Measurements from ENCODE around the gene RANBP1. TPM values are rescaled to one million over a fixed set of nuclear protein-coding genes. Genes with fewer than 3 reads are reported as not detected.

Gene RANBP1
- total RNA-seq, 1 experiment from 2014 or later: 522 TPM

DNA sequence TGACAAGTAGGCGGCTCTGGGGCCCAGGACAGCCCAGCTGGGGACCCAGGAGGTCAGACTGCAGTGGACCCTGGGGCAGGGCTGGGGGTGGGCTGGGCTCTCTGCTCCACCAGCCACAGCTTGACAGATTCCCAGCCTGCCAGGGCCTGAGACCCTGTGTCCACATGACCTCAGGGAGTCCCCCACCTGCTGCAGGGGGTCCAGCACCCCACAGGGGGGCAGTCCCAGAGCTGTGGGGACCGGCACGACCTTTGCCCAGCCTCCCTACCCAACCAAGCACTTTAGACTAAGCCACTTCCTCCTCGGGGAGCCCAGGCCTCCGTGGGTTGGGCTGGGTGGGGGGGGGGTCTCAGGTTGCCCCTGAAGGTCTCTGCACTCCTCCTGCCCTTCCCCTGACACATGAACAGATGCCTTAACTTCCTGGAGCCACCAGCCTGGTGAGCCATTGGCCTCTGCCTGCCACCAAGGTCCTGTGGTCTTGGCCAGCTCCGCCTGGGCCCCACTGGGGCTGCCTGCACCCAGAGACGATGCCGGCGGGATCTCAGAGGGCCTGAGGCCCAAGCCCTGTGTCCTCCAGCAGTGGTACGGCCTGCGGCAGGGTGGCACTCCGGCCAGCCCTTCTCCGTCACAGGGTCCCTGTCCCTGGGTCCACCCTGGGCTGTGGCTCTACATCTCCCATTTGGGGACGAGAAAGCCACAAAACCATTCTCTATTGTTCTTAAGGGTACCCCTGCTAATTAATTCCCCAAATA, 31.5 kb downstream of the RANBP1 start:
- Histone ChIP-seq H3K27me3 (ENCODE audit: insufficient read depth, low read length) (no peaks in the 10 kb centered on the region), H3K79me2 (ENCODE audit: insufficient read depth, low read length) (no peaks in the 10 kb centered on the region), H3K27ac (ENCODE audit: insufficient read length, low read depth, low read length) (no peak overlapping the region), H3K4me1 (ENCODE audit: insufficient read depth, low read length) (no peaks in the 10 kb centered on the region), H3K23me2 (ENCODE audit: insufficient read length, low read depth, low read length, poor library complexity, severe bottlenecking) (no peaks in the 10 kb centered on the region), H4K8ac (replicated peaks; ENCODE audit: insufficient read length, low read depth, low read length) (no peak overlapping the region), H2BK15ac (ENCODE audit: low read depth, low read length) (no peak overlapping the region), H3K4me2 (ENCODE audit: insufficient read depth, insufficient read length, low read length) (no peak overlapping the region), H3K14ac (ENCODE audit: insufficient read depth, low read length) (no peak overlapping the region), H4K5ac (ENCODE audit: insufficient read length, low read depth, low read length) (no peak overlapping the region), H3K79me1 (ENCODE audit: insufficient read depth, low read depth, low read length, poor library complexity, severe bottlenecking) (no peaks in the 10 kb centered on the region), H3T11ph (ENCODE audit: low read length) (no peak overlapping the region), H3K56ac (ENCODE audit: insufficient read length, low read depth, low read length) (no peak overlapping the region), H2BK12ac (ENCODE audit: insufficient read length, low read depth, low read length) (no peak overlapping the region), H3K9ac (ENCODE audit: extremely low read depth, insufficient read length, low read length) (no peak overlapping the region), H3K23ac (ENCODE audit: insufficient read length, low read depth, low read length) (no peak overlapping the region), H2BK20ac (ENCODE audit: low read depth, low read length, poor library complexity, severe bottlenecking) (no peak overlapping the region), H4K20me1 (ENCODE audit: control insufficient read depth, insufficient read depth, insufficient read length) (no peaks in the 10 kb centered on the region), H3K9me3 (ENCODE audit: control insufficient read depth, low read depth, low read length) (no peaks in the 10 kb centered on the region), H3K18ac (ENCODE audit: insufficient read length, low read depth, low read length) (no peak overlapping the region), H2BK120ac (ENCODE audit: low read depth, low read length, poor library complexity, severe bottlenecking) (no peak overlapping the region), H3K4ac (ENCODE audit: low read depth, low read length) (no peak overlapping the region), H4K91ac (ENCODE audit: insufficient read length, low read depth, low read length) (no peak overlapping the region), H2BK5ac (ENCODE audit: insufficient read length, low read length) (no peak overlapping the region), H2AFZ (ENCODE audit: low read length) (no peak overlapping the region), H2AK5ac (ENCODE audit: insufficient read length, low read length) (no peak overlapping the region)
- Mint-ChIP-seq H3K27ac (no peak overlapping the region), H3K27me3 (ENCODE audit: low read depth) (no peaks in the 10 kb centered on the region), H3K4me3 (no peak overlapping the region), H3K4me1 (no peaks in the 10 kb centered on the region), H3K9me3 (no peaks in the 10 kb centered on the region; a peak in 1 of 5 replicates), H3K36me3 (ENCODE audit: insufficient read depth in 1 of 3, low read depth in 3 of 3) (no peaks in the 10 kb centered on the region; a peak in 1 of 7 replicates)
- no CpG with 5 or more reads among the region's 14 CpGs for WGBS (ENCODE audit: extremely low coverage, insufficient read length, low lambda C conversion rate)
- TF ChIP-seq, protein P1, sequence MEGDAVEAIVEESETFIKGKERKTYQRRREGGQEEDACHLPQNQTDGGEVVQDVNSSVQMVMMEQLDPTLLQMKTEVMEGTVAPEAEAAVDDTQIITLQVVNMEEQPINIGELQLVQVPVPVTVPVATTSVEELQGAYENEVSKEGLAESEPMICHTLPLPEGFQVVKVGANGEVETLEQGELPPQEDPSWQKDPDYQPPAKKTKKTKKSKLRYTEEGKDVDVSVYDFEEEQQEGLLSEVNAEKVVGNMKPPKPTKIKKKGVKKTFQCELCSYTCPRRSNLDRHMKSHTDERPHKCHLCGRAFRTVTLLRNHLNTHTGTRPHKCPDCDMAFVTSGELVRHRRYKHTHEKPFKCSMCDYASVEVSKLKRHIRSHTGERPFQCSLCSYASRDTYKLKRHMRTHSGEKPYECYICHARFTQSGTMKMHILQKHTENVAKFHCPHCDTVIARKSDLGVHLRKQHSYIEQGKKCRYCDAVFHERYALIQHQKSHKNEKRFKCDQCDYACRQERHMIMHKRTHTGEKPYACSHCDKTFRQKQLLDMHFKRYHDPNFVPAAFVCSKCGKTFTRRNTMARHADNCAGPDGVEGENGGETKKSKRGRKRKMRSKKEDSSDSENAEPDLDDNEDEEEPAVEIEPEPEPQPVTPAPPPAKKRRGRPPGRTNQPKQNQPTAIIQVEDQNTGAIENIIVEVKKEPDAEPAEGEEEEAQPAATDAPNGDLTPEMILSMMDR (conservative IDR thresholded peaks at IDR 0.05): no peak
- no peak for DNase-seq

Data from H9 (cell line).